ENCODE measurements around the gene EPB41L5. TPM values are rescaled to one million over a fixed set of nuclear protein-coding genes. Genes with fewer than 3 reads are reported as not detected.
"Not testable (repeated sequence)": the region's sequence is repeated elsewhere in the genome, so short reads cannot be mapped to it uniquely, and the experiment has no call there.

Gene EPB41L5
- 13.2 and 22.5 TPM in 2 replicates for total RNA-seq

DNA sequence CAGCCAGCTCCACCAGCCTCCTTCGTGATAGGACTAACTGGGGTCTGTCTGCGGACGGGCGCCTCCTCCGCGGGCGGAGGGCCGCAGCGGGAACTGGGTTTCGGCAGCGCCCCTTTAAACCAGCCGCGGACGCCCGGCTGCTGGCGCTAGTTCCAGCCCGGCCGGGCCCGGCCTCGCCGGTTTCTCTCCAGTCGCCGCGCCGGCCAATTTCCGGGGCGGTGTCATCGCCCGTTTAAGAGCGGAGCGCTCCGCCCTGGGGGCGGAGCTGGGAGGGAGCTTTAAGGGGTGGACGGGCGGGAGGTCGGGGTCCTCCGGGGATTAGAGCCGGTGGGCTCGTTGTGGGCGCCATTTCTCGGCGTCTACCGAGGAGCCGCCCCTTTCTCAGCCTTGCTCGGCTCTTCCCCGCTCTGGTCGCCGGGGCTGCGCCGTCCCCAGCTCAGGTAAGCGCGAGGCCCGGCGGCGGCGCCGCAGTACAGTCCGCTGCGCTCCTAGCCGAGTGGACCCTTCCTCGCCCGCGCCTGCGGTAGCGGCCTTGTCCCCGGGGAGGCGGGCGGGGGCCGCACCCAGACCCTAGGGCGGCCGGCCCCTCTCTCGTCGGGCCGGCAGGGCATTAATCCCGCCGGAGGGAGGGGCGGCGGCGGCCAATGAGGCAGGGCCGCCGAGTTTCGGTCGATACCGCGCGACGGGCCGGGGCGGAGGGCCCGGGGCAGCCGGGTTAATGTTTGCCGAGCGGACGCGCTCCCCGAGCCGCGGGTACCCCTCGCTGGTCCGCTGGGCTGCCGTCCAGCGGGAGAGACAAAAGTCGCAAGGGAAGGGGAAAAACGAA, at the start of gene EPB41L5:
EPB41L5 (plus strand) TSS at position 307 of the 826 bp plus-strand sequence. CDS start 6,008 bp downstream, outside the sequence.
- DNase-seq (ENCODE audit: low read depth in 2 of 2), result peak; percentile 68 to 93

DNA sequence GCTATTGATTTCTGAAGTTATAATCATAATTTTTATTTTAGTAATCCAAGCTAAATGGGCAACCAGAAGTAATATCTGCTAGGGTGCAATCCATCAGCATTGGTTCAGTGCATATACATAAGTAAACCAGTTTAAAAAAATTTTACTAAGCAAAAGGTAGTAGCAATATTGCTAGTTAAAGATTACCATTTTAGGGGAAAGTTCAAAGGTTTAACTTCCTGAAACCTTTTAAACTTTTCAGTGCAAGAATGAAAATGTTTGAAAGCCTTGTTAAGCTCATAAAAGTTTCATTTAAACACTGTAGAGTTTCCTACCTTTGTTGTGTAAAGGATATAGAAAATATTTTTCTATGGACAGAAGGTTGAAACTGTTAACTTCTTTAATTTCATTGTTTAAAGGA, 31.0 kb upstream of the EPB41L5 start:
- no peak for DNase-seq (ENCODE audit: low read depth in 2 of 2)

DNA sequence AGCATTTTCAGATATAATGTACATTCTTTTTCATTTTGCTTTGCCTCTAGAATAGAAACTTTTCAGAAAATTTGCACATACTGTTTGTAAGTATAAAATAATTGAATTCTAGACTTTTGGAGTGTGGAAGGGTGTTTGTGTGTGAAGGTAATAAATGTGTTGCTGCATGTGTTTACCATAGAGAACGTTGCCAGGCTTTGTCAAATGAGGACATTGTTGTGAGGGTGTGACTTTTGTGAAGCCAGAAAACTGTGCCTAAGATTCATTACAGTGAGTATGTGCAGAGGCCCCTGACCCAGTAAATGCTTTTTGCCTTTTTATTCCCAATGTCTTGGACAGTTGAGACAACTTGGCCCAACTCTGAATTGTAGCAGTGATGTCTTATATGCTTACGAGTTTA, 30.4 kb upstream of the EPB41L5 start:
- no peak for DNase-seq (ENCODE audit: low read depth in 2 of 2)

DNA sequence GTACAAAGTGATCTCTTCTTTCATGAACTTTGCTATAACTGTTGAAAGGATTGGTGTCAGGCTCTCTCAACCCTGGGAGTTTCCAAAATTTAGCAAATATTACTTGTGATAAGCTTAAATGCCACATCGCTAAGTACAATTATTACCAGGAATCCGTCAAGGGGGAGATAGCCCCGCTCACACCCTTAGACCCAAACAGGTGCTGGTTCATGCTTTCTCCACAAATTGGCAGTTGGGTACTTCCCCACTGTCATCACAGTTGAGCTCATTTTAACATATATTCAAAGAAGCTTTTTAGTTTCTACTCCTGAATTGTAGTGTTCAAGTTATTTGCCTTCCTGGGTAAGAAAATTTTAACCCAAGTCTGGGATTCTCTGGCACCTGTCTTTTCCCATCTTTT, 29.8 kb upstream of the EPB41L5 start:
- DNase-seq (ENCODE audit: low read depth in 2 of 2), result no peak

DNA sequence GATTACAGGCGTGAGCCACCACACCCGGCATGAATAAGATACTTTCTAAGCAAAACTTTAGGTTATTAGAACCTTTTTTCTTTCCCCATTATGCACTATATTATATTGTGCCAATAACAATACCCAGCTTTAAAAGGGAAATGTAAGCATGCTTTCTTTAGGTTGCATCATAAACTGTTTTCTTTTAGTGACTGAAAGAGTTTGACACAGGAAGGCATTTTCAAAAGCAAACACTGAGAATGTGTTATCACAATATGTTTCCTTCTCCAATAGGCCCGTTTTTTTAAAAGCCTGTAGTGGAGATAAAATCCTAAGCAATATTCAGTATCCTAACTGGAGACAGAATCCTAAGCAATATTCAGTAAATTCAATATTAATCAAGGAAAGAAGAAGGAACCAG, 16.7 kb upstream of the EPB41L5 start:
- peak in 1 of 2 donors; percentile 45 for DNase-seq (ENCODE audit: low read depth in 2 of 2)

DNA sequence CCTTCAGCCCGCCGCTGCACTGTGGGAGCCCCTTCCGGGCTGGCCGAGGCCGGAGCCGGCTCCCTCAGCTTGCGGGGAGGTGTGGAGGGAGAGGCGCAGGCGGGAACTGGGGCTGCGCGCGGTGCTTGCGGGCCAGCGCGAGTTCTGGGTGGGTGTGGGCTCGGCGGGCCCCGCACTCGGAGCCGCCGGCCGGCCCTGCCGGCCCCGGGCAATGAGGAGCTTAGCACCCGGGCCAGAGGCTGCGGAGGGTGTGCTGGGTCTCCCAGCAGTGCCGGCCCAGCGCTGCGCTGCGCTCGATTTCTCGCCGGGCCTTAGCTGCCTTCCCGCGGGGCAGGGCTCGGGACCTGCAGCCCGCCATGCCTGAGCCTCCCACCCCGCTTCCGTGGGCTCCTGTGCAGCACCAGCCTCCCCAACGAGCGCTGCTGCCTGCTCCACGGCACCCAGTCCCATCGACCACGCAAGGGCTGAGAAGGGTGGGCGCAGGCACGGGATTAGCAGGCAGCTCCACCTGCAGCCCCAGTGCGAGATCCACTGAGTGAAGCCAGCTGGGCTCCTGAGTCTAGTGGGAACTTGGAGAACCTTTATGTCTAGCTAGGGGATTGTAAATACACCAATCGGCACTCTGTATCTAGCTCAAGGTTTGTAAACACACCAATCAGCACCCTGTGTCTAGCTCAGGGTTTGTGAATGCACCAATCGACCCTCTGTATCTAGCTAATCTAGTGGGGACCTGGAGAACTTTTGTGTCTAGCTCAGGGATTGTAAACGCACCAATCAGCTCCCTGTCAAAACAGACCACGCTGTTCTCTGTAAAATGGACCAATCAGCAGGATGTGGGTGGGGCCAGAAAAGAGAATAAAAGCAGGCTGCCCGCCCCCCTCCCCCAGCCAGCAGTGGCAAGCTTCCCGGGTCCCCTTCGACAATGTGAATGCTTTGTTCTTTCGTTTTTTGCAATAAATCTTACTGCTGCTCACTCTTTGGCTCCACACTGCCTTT, 15.7 kb upstream of the EPB41L5 start:
- DNase-seq (ENCODE audit: low read depth in 2 of 2), result not testable (repeated sequence)

DNA sequence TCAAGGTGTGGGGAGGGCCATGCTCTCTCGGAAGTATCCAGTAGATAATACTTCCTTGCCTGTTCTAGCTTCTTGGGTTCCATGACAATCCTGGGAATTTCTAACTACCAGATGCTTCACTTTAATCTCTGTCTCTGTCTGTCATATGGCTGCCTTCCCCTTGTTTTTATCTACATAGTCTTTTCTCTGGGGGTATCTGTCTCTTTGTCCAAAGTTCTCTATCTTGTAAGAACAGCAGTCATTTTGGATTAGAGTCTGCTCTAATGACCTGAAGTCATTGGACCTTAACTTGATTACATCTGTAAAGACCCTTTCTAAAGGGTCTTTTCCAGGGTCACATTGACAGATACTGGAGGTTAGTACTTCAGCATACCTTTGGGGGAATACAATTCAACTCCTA, 11.4 kb upstream of the EPB41L5 start:
- DNase-seq (ENCODE audit: low read depth in 2 of 2), result no peak

DNA sequence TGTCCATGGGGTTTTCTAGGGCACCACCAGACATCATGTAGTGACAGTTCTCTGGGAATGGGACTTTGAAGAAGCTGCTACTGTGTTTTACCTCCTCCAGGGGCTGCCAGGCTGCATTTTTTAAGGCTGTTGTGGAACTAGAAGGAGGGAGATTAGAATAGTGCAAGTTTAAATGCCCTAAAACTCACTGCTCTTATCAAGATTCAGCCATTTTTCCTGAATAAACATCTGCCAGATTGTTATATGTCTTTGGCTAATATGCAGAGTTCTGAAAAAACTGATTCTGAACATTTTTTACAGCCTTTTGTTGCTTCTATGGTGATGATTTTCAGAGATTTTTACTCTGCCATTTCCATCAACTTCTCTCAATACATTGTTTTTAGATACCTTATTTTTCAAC, 8.6 kb upstream of the EPB41L5 start:
- DNase-seq (ENCODE audit: low read depth in 2 of 2), result no peak

DNA sequence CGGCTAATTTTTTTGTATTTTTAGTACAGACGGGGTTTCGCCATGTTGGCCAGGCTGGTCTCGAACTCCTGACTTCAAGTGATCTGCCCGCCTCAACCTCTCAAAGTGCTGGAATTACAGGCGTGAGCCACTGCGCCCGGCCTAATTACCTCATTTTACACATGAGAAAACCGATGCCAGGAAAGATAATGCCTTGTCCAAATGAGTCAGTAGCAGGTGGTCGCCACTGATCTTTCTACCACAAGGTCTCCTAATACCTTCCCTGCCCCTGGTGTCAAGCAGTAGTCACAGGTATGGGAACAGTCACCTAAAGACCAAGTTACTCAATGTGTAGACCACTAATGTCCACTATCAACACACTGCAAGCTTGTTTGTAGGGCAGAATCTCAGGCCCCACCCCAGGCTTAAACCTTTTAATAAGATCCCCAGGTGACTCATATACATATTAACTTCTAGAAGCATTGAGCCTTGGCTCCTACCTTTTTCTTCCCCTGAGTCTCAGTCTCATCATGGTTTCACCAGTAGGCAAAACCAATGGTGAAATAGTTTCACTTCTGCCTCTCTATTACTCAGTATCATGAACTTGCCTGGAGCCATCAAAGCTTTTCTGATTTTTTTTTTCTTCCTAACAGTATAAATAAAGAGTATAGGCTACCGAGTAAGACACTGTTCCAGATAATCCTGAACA, 6.9 kb upstream of the EPB41L5 start:
- no peak for DNase-seq (ENCODE audit: low read depth in 2 of 2)

DNA sequence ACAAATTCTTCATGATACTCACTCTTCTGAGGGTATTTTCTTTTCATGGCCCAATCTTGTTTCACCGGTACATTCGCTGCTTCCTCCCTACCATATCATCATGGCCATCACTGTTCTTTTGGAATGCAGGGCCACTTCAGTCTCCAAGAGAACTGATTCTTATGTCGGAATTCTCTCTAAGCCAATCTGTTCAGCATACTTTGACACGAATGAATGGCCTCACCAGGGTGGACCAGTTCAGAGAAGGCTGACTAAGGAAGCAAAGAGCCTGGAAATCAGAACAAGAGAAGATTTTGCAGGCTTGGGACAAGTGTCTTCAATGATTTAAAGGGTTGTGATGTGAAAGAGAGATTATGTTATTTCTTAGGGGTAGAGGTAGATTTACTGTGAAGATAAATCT, 5.0 kb upstream of the EPB41L5 start:
- no peak for DNase-seq (ENCODE audit: low read depth in 2 of 2)

DNA sequence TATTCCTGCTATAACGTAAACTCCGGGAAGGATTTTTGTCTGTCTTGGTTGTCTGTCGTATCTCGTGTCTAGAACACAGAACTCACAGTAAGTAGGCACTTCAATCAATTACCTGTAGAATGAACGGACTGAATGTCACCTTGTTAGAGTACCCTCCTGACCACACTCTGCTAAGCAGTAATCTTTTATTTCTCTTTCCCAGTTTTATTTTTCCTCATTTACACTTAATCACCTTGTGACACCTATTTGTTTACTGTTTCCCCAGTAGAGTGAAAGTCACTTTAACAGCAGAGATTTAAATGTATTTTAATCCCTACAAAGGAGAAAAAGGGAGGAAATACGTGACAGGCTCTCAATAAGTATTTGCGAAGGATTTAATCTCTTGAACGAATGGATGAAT, 514 bp upstream of the EPB41L5 start:
- no peak for DNase-seq (ENCODE audit: low read depth in 2 of 2)

DNA sequence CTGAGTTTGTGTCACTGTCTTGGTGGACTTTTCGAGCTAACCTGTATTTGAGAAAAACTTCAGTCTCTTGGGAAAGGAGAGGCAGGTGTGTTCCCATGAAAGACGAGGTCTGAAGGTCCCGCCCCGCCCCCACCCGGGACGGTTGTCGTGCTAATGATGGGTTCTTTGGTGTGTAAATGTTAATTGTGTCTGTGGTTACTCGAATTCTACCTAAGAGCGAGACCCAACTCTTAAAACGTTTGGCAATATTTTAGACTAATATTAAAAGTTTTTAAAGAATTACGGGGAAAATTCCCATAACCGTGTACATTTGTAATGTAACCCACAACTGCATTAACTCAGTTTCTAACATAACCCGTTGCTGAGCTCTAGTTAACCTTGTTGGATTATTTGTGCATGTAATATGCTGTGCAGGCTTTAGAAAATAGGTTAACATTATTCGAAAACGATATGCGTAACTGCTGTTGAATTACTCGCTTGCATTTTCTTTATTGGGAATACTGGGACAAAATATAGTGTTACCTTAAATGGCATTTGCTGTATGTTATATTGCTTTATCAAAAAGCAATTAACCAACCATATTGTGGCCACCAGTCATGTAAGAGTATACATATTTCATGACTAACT, 833 bp downstream of the EPB41L5 start:
- DNase-seq (ENCODE audit: low read depth in 2 of 2), result peak in 1 of 2 donors; percentile 26

DNA sequence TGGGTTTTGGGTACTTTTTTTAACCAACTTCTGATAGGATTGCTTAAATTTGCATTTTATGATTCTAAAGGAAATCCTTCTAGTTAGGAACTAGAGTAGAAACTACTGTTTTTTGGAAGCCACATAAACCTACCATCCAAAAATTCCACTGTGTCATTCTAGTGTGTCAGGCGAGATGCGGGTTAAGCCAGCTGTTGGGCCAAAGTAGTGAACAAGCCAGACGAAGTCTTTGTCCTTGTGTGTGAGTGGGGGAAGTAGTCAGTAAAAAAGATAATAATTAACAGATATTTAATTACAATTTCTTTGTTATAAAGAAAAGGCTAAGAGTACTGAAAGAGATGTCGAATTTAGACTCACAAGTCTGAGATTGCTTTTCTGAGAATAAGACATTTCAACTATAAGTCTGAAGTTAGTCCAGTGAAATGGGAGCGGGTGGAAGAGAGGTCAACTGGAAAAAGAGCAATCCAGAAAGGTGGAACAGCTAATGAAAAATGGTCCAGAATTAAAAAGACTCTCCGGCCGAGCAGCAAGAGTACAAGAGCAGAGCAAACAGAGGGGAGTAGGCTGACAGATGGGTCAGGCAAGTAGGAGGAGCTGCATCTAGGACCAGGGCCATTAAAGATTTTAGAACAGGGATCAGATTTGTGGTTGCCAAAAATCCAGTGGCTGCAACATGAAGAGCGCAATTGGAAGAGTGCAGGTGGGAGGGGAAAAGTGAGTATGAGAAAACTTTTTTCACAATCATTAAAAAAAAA, 1.5 kb downstream of the EPB41L5 start:
- no peak for DNase-seq (ENCODE audit: low read depth in 2 of 2)

DNA sequence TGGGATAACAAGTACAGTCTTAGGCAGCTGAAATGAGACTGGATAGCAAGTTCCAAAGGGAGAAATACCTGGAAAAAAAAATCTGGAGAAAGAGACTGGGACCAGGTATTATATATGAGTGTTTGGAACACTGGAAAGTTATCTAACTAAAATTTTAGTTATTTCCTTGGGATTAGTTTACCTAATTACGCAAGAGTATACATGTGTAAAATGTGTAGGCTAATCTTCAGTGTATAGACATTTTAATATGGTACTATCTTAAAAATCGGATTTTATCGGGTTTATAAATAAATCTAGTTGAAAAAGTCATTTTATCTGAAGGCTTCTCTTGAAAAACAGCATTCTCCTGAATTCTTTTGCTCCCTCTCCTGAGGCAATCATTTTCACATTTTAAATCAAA, 3.9 kb downstream of the EPB41L5 start:
- DNase-seq (ENCODE audit: low read depth in 2 of 2), result no peak

DNA sequence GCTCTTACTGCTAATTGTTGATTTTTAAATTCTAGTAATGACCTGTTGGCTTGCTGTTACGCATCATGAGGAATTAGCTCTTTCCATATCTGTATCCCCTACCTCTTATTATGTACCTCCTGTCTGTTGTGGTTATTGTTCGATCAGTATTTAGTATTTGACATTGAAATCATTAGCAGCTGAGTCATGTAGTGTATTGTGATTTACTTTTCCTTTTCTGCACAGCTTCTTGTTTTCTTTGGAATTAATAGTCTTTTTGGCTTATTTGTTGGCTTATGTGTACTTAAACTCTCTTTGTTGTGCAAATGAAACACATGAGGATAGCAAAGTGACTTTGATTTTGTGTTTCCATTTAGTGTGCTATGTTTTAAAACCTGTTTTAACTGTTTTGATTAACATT, 4.3 kb downstream of the EPB41L5 start:
- DNase-seq (ENCODE audit: low read depth in 2 of 2), result peak in 1 of 2 donors; percentile 31

DNA sequence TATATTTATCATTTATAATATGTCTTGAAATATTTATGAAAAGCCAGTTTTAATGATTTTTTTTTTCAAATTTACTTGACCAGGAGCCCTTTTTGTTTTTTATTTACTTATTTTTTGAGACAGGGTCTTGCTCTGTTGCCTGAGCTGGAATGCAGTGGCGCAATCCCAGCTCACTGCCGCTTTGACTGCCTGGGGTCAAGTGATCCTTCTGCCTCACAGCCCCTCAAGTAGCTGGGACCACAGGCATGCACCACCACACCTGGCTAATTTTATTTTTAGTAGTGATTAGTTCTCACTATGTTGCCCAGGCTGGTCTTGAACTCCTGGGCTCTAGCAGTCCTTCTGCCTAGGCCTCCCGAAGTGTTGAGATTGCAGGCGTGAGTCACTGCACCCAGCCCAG, 5.7 kb downstream of the EPB41L5 start:
- no peak for DNase-seq (ENCODE audit: low read depth in 2 of 2)

DNA sequence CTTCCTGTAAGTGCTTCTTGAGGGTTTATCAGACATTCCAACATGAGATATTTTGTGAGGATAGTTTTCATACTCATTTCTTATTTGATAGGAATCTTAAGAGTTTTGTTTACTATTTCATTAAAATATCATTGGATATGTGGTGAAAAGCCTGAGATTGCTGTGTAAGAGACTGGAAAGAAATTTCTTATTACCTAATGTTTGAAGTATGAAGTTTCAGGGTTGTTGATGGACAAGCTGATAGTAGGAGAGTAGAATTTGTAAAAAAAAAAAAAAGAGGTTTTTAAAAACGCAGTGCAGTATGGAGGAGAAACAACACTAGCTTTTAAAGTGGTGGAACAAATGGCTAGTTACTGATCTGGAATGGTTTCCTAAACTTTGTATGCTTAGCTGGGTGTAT, 7.7 kb downstream of the EPB41L5 start:
- DNase-seq (ENCODE audit: low read depth in 2 of 2), result no peak

DNA sequence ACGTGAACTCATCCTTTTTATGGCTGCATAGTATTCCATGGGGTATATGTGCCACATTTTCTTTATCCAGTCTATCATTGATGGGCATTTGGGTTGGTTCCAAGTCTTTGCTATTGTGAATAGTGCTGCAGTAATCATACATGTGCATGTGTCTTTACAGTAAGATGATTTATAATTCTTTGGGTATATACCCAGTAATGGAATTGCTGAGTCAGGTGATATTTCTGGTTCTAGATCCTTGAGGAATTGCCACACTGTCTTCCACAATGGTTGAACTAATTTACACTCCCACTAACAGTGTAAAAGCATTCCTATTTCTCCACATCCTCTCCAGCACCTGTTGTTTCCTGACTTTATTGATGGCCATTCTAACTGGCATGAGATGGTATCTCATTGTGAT, 9.6 kb downstream of the EPB41L5 start:
- DNase-seq (ENCODE audit: low read depth in 2 of 2), result not testable (repeated sequence)

DNA sequence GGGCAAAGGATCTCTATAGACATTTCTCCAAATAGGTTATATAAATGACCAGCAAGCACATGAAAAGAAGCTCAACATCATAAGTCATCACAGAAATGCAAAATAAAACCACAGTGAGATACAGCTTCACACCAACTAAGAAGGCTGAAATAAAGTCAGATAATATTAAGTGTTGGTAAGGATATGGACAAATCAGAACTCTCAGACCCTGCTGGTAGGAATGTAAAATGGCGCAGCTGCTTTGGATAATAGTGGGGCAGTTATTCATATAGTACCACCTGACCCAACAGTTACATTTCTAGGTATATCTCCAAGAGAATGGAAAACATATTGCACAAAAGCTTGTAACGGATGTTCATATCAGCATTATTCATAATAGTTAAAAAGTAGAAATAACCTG, 14.0 kb downstream of the EPB41L5 start:
- DNase-seq (ENCODE audit: low read depth in 2 of 2), result no peak

DNA sequence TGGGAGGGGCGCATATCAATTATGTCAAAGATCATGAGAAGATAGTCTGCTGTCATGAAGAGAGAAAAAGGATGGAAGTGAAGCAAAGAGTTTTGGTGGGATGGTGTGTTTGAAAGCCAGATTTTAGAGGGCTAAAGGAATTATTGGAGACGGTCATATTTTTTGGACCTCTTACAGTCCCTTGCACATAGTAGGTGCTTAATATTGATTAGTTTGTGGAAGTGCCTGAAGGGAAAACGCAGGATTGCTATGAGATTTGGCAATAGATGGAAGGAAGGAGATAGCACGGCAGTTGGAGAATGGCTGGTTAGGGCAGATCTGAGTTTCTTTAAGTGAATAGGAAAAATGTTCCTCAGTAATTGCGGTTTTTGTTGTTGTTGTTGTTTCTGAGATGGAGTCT, 15.9 kb downstream of the EPB41L5 start:
- no peak for DNase-seq (ENCODE audit: low read depth in 2 of 2)

All from dermis microvascular lymphatic vessel endothelial cell (primary cell).